Kidney tubule cell (primary cell): ENCODE measurements around the gene LMX1A.

Source experiments
- DNase-seq: peaks from one replicate; pipeline ENCODE4 v3.0.0-alpha.2; 2018; ENCODE audit warnings: low spot score

Gene LMX1A

DNA sequence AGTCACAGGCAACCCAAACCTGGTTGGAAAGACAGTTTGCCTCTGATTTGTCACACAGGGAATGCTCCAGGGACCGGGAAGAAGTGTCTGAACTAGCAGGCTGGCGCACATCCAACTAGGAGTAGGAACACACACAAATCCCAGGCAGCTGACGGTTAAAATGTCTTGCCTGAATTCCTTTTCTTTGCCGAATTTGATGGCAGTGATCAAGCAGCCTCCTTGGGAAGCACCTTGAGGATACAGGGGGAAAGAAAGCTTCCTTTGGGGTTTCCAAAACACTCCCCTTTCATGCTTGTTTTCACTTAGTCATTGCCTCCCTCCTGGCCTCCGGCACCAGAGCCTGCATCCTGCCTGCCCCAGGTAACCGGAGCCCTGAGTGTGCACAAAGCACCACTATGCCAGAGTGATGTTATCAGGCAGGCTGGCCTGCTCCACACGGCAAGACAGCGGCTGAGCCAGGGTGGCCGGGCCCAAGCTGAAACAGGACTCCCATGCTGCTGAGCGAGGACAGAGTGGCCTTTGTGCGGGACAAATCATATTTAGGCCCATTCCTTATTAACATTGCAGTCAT, 193.8 kb downstream of the LMX1A start:
- peak; percentile 60 for DNase-seq

DNA sequence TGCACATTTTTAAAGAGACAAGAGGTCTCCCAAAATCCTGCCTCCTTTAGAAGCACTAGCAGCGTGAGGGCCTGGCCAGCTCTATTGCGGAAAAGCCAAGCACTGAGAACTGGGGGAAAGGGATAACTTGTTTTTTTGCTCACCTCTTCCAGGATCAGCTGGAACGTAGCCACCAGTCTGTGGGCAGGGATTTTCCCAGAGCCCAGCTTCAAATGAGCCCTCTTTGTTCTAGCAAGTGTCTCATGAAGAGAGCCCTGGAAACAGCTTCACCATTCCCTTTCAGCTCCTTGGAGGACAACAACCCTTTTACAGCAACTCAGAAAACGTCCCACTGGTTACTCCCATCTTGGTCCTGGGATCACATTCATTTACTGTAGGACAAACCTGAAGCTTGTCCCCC, 195.4 kb downstream of the LMX1A start:
- DNase-seq: peak; percentile 61

DNA sequence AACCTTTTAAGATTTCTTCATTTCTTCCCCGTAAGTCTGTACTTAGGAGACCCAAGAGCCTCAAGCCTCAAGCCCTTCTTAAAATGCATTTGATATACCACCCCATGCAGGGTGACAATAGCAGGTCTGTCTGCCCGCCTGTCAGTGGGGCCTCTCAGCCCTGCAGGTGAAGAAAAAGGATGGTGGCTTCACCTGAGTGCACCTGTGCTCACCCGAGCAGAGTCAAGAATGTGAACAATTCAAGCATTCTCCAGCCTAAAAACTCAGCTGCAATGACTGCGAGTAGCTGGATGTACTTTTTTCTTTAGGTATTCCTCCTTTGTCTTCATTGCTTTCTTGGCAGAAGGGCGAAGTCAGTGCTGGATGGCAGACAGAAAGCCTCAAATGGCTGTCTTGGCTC, 203.3 kb downstream of the LMX1A start:
- DNase-seq: peak; percentile 16

DNA sequence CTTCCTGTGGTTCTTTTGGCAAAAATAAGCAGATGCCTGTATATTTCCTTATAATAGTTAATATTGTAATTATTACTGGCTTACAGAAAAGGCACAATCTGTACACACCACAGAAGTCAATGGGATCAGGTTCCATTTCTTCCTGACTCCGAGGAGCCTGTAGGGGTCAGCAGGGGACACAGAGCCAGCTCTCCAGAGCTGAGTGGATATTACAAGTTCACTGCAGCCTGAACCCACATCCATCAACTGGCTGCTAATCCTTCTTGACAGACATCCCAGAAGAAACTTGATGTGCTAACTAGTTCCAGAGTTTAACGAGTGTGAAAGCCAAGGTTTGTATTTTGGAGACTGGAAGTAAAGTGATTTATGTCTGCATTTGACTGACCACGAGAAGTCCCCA, 203.8 kb downstream of the LMX1A start:
- peak; percentile 15 for DNase-seq

DNA sequence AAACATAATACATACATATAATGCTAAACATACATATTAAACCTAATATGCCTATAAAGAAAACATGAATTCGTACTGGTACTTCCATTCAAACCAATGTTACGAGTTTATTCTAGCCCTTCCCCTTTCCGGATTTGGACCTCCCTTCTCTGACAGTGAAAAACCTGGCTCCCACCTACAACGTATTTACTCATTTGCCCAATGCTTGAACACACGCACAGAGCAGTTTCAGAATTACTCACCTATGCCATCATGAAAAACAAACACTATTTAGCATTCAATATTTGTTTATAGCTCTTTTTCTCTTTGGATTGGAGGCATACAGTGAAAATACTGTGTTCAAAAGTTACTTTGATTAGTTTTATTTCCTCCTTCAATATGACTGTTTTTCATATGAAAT, 204.4 kb downstream of the LMX1A start:
- DNase-seq: no peak
